HEK293T (cell line): ENCODE measurements around the gene RAC2.

Experiments used
- BHLHE40 ChIP-seq: fragments of 450-650 bp; IDR thresholded peaks from 2 replicates; pipeline ENCODE4 v1.6.1; 2016; ENCODE audit warnings: mild to moderate bottlenecking, moderate library complexity, borderline replicate concordance
- ELF4 ChIP-seq: fragments of 450-650 bp; IDR thresholded peaks from 2 replicates; pipeline ENCODE4 v1.6.1; 2017; ENCODE audit warnings: antibody characterized with exemption
- FOXM1 ChIP-seq: fragments of 450-650 bp; IDR thresholded peaks from 2 replicates; pipeline ENCODE4 v1.6.1; 2017; ENCODE audit warnings: mild to moderate bottlenecking, borderline replicate concordance
- HDGF ChIP-seq: fragments of 450-650 bp; IDR thresholded peaks from 2 replicates; pipeline ENCODE4 v1.6.1; 2017; ENCODE audit warnings: antibody characterized with exemption, borderline replicate concordance
- PKNOX1 ChIP-seq: fragments of 450-650 bp; IDR thresholded peaks from 2 replicates; pipeline ENCODE4 v1.6.1; 2016
- SUZ12 ChIP-seq: fragments of 450-650 bp; IDR thresholded peaks from 2 replicates; pipeline ENCODE4 v1.6.1; 2016; ENCODE audit warnings: mild to moderate bottlenecking

GRCh38 chr22:37182101-37182948 is 61.7 kb downstream of the RAC2 start:
- TF ChIP-seq BHLHE40 (no peak), HDGF (no peak), ELF4 (no peak), FOXM1 (no peak), PKNOX1 (no peak), SUZ12 (no peak)
